CD4-positive, alpha-beta memory T cell (primary cell): ENCODE measurements around the gene HOMER1. TPM values are rescaled to one million over a fixed set of nuclear protein-coding genes. Genes with fewer than 3 reads are reported as not detected.

Experiments used
- CTCF ChIA-PET: fragments of 350-600 bp; sonication (Branson Sonifier 250); formaldehyde crosslinking; loops from one replicate; lab custom pipeline; 2021; ENCODE audit warnings: inconsistent platforms; ENCODE audit not compliant: partially characterized antibody; lab: Charles Lee
- POLR2A ChIA-PET: fragments of 350-600 bp; sonication (Branson Sonifier 250); formaldehyde crosslinking; loops from one replicate; lab custom pipeline; 2021; ENCODE audit not compliant: partially characterized antibody; lab: Charles Lee
- DNase-seq, 5 donors: peaks; one replicate each; pipeline versions ENCODE4 v3.0.0 to v3.0.0-alpha.2; 2020 to 2022; ENCODE audit warnings: mixed read lengths in 1 of 5
- H3K27ac ChIP-seq: one replicate; pipeline ENCODE4 v1.7.0; 2013; ENCODE audit warnings: low read depth, low read length
- H3K27me3 ChIP-seq: 2 replicates; pipeline ENCODE4 v1.7.0; 2013; ENCODE audit warnings: mild to moderate bottlenecking, low read length, moderate library complexity; ENCODE audit not compliant: insufficient read depth
- H3K36me3 ChIP-seq: 2 replicates; pipeline ENCODE4 v1.7.0; 2013; ENCODE audit warnings: mild to moderate bottlenecking, low read length, moderate library complexity; ENCODE audit not compliant: insufficient read depth
- H3K4me1 ChIP-seq: 2 replicates; pipeline ENCODE4 v1.7.0; 2013; ENCODE audit warnings: mild to moderate bottlenecking, low read length, moderate library complexity; ENCODE audit not compliant: insufficient read depth
- H3K4me3 ChIP-seq, 2 donors: one replicate each; pipeline ENCODE4 v1.7.0; 2013; ENCODE audit warnings: low read length in 2 of 2, mild to moderate bottlenecking in 1 of 2
- H3K9me3 ChIP-seq, 2 donors: one replicate each; pipeline ENCODE4 v1.7.0; 2013; ENCODE audit warnings: low read length in 2 of 2, control low read depth in 1 of 2; ENCODE audit not compliant: control insufficient read depth in 1 of 2
- H3K27ac Mint-ChIP-seq, 7 donors: one replicate each; pipeline ENCODE4 v1.8.0; 2020 to 2021; ENCODE audit warnings: mixed read lengths in 7 of 7, mild to moderate bottlenecking in 6 of 7, inconsistent platforms in 3 of 7, moderate library complexity in 3 of 7
- H3K27me3 Mint-ChIP-seq, 2 donors: one replicate each; pipeline ENCODE4 v1.8.0; 2020 to 2021; ENCODE audit warnings: mixed read lengths in 2 of 2
- H3K36me3 Mint-ChIP-seq, 2 donors: one replicate each; pipeline ENCODE4 v1.8.0; 2020 to 2021; ENCODE audit warnings: mixed read lengths in 2 of 2, inconsistent platforms in 1 of 2, mild to moderate bottlenecking in 1 of 2
- H3K4me1 Mint-ChIP-seq, 4 donors: one replicate each; pipeline ENCODE4 v1.8.0; 2020 to 2021; ENCODE audit warnings: mixed read lengths in 4 of 4, mild to moderate bottlenecking in 1 of 4
- H3K4me3 Mint-ChIP-seq, 8 donors: one replicate each; pipeline ENCODE4 v1.8.0; 2020 to 2021; ENCODE audit warnings: mixed read lengths in 8 of 8, mild to moderate bottlenecking in 7 of 8, moderate library complexity in 6 of 8, inconsistent platforms in 3 of 8
- H3K9me3 Mint-ChIP-seq, 8 donors: one replicate each; pipeline ENCODE4 v1.8.0; 2020 to 2021; ENCODE audit warnings: mixed read lengths in 8 of 8, mild to moderate bottlenecking in 5 of 8, inconsistent platforms in 3 of 8, moderate library complexity in 1 of 8
- intact Hi-C: fragments of 100-400 bp; cut with micrococcal nuclease; formaldehyde crosslinking; loops from one replicate; pipeline ENCODE4 v1.15.1; 2023
- polyA plus RNA-seq, 2 donors: library from polyadenylated mRNA; unstranded; fragments of 300-500 nt; fragmentation: Illumina TruSeq; gene quantifications; one replicate each; pipeline ENCODE4 v1.2.3, GENCODE V29; 2021
- total RNA-seq, 2 experiments: library from RNA; stranded (reverse); gene quantifications; one replicate each; pipeline ENCODE4 v1.2.3, GENCODE V29; 2021

HOMER1 gene
- total and polyA plus RNA-seq, 4 experiments from 2014 or later, result 1.5 to 2.9 (median 1.7) TPM

DNA sequence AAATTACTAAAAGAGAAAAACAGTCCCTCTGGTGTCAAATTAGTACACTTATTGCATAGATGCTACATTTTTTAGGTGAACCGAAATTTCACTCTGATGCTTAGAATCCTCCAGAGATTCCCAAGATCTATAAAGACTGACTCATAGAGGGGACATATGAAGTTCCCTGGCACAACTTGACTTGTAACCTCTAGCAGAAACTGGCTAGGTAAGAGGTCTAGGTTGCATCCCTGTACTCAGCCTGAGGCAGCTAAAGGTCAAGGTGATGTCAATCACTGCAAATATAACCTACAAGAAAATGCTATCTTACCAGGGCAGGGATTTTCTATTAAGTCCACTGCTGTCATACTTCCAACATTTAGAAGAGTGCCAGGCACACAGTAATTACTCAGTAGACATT, 24.2 kb downstream of the HOMER1 start:
- Histone ChIP-seq H3K4me3 (no peak overlapping the region), H3K27ac (no peak overlapping the region), H3K4me1 (no peaks in the 10 kb centered on the region), H3K9me3 (no peaks in the 10 kb centered on the region), H3K36me3 (no peaks in the 10 kb centered on the region), H3K27me3 (no peaks in the 10 kb centered on the region)
- no peaks in the 10 kb centered on the region for H3K9me3 Mint-ChIP-seq
- no peak overlapping the region for H3K27ac Mint-ChIP-seq
- peak in 1 of 5 donors; percentile 18 for DNase-seq
- intact Hi-C loops, result no loop called here
- no peaks in the 10 kb centered on the region for H3K36me3 Mint-ChIP-seq
- ChIA-PET CTCF (no interaction called here), POLR2A (no interaction called here)
- H3K4me1 Mint-ChIP-seq, result no peaks in the 10 kb centered on the region
- H3K27me3 Mint-ChIP-seq, result peaks cover 5 to 14% of the 10 kb centered on the region in 2 donors
- H3K4me3 Mint-ChIP-seq, result no peak overlapping the region

DNA sequence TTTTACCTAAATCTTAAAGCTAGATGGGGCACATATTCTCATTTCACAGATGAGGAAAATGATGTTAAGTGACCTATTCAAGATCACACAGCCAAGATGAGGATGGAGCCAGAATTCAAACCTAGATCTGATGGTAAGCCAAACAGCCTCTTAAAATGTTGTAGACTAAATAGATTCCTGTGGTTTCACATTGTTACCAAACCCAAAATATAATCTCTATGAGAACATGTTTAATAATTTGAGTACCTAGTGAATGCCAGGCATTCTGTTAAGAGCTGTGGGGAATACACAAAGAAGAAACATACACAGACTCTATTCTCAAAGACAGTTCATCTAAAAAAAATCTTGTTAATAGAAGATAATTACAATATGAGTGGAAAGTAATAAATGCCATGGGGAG, 25.2 kb downstream of the HOMER1 start:
- Mint-ChIP-seq H3K4me1 (no peaks in the 10 kb centered on the region), H3K4me3 (no peak overlapping the region), H3K36me3 (no peaks in the 10 kb centered on the region), H3K27me3 (peaks cover under 1 to 11% of the 10 kb centered on the region in 2 donors), H3K27ac (no peak overlapping the region), H3K9me3 (no peaks in the 10 kb centered on the region)
- Histone ChIP-seq H3K27ac (no peak overlapping the region), H3K4me3 (no peak overlapping the region), H3K36me3 (no peaks in the 10 kb centered on the region), H3K4me1 (no peaks in the 10 kb centered on the region), H3K9me3 (no peaks in the 10 kb centered on the region), H3K27me3 (no peaks in the 10 kb centered on the region)
- no peak for DNase-seq
- POLR2A ChIA-PET, result no interaction called here
- CTCF ChIA-PET, result no interaction called here
- intact Hi-C loops, result no loop called here

DNA sequence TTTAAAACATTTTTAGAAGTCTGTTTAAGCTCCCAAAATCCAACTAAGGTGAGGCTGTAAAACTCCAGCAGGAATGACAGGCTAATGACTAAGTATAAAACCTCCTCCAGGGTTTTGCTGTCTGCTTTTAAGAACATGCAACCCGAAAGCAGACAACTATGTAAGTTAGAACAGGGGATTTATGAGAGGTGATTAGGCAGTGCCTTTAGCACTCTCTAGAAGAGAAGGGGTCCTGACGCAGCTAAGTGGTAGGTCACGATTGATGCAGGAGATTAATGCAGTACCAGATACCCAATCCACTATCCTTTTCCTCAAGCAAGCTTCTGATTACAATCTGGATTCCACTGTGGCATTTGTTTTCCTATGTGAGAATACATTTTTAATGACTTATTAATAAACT, 25.9 kb downstream of the HOMER1 start:
- H3K4me1 Mint-ChIP-seq, result no peaks in the 10 kb centered on the region
- no peak overlapping the region for H3K27ac Mint-ChIP-seq
- no peaks in the 10 kb centered on the region for H3K36me3 Mint-ChIP-seq
- intact Hi-C loops, result no loop called here
- Histone ChIP-seq H3K4me3 (no peak overlapping the region), H3K4me1 (no peaks in the 10 kb centered on the region), H3K27me3 (no peaks in the 10 kb centered on the region), H3K27ac (no peak overlapping the region), H3K36me3 (no peaks in the 10 kb centered on the region), H3K9me3 (no peaks in the 10 kb centered on the region)
- peaks cover 0 to 3% (median 0%) of the 10 kb centered on the region in 8 donors for H3K9me3 Mint-ChIP-seq
- CTCF ChIA-PET, result no interaction called here
- DNase-seq, result no peak
- peaks cover 0 to 6% of the 10 kb centered on the region in 2 donors for H3K27me3 Mint-ChIP-seq
- POLR2A ChIA-PET, result no interaction called here
- H3K4me3 Mint-ChIP-seq, result no peak overlapping the region

DNA sequence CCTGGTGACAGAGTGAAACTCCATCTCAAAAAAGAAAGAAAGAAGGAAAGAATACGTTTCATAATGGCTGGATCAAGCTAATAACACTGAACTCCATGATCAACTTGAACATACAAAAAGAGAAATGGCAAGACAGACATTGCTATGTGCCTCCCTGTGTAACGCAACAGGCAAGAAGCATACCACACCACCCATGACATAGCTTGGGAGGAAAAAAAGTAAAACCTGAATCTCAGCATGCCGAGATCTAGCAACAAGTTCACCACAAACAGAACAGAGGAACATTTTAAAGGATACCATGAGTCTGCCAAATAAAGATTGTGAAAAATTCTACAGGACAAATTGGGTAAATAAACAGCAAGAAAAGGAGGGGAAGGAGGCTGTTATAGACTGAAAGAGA, 26.7 kb downstream of the HOMER1 start:
- POLR2A ChIA-PET, result no interaction called here

GRCh38 chr5:79486116-79486515, 27.8 kb downstream of the HOMER1 start:
- Histone ChIP-seq H3K27me3 (no peaks in the 10 kb centered on the region), H3K36me3 (no peaks in the 10 kb centered on the region), H3K4me1 (no peaks in the 10 kb centered on the region), H3K4me3 (no peak overlapping the region), H3K9me3 (no peaks in the 10 kb centered on the region), H3K27ac (no peak overlapping the region)
- H3K27me3 Mint-ChIP-seq, result peaks cover 0 to 6% of the 10 kb centered on the region in 2 donors
- ChIA-PET POLR2A (no interaction called here), CTCF (interaction anchor here (1.0 kb wide), 1 partner anchor 21 kb away, joined by 3 read pairs; no protein-coding TSS in a partner anchor)
- no peaks in the 10 kb centered on the region for H3K4me1 Mint-ChIP-seq
- H3K36me3 Mint-ChIP-seq, result no peaks in the 10 kb centered on the region
- no peak overlapping the region for H3K27ac Mint-ChIP-seq
- DNase-seq, result no peak
- peaks cover 0 to 3% (median 0%) of the 10 kb centered on the region in 8 donors for H3K9me3 Mint-ChIP-seq
- intact Hi-C loops, result no loop called here
- no peak overlapping the region for H3K4me3 Mint-ChIP-seq

More for the DNA sequence above, 26.7 kb downstream of the HOMER1 start:
- H3K4me1 ChIP-seq, result no peaks in the 10 kb centered on the region
- no peak overlapping the region for H3K4me3 ChIP-seq
- CTCF ChIA-PET, result no interaction called here
- no peak overlapping the region for H3K4me3 Mint-ChIP-seq
- peaks cover 0 to 3% (median 0%) of the 10 kb centered on the region in 8 donors for H3K9me3 Mint-ChIP-seq
- no peak overlapping the region for H3K27ac ChIP-seq
- H3K36me3 ChIP-seq, result no peaks in the 10 kb centered on the region
- H3K9me3 ChIP-seq, result no peaks in the 10 kb centered on the region
- no peaks in the 10 kb centered on the region for H3K4me1 Mint-ChIP-seq
- no peak overlapping the region for H3K27ac Mint-ChIP-seq
- DNase-seq, result no peak
- H3K36me3 Mint-ChIP-seq, result no peaks in the 10 kb centered on the region
- intact Hi-C loops, result no loop called here
- H3K27me3 Mint-ChIP-seq, result peaks cover 0 to 6% of the 10 kb centered on the region in 2 donors
- H3K27me3 ChIP-seq, result no peaks in the 10 kb centered on the region

GRCh38 chr5:79484731-79485130, 29.2 kb downstream of the HOMER1 start:
- no peak for DNase-seq
- intact Hi-C loops, result no loop called here
- Histone ChIP-seq H3K4me1 (no peaks in the 10 kb centered on the region), H3K27me3 (no peaks in the 10 kb centered on the region), H3K27ac (no peak overlapping the region), H3K9me3 (no peaks in the 10 kb centered on the region), H3K36me3 (no peaks in the 10 kb centered on the region), H3K4me3 (no peak overlapping the region)
- H3K27me3 Mint-ChIP-seq, result peaks cover 0 to 6% of the 10 kb centered on the region in 2 donors
- no peak overlapping the region for H3K4me3 Mint-ChIP-seq
- H3K27ac Mint-ChIP-seq, result no peak overlapping the region
- ChIA-PET POLR2A (no interaction called here), CTCF (no interaction called here)
- no peaks in the 10 kb centered on the region for H3K4me1 Mint-ChIP-seq
- no peaks in the 10 kb centered on the region for H3K36me3 Mint-ChIP-seq
- peaks cover 0 to 3% (median 0%) of the 10 kb centered on the region in 8 donors for H3K9me3 Mint-ChIP-seq

DNA sequence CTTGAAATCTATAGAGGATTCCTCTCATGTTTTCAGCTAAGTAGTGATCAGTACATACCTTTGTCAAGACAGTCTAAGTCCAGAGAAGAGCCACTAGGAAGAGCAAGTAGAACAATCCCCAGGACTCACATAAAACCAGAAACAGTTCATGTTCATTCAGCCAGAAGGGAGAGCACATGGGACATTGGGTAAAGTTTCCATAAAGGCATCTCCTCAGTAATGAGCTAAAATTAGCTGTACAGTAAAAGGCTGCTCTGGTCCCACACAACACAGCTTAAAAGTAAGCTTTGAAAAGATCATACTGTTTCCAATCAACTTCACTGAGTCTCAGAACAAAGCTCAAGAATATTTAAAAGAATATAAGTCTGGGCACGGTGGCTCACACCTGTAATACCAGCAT, 32.4 kb downstream of the HOMER1 start:
- Mint-ChIP-seq H3K4me3 (no peak overlapping the region), H3K27ac (no peak overlapping the region), H3K9me3 (peaks cover 0 to 3% (median 0%) of the 10 kb centered on the region in 8 donors), H3K4me1 (no peaks in the 10 kb centered on the region), H3K36me3 (no peaks in the 10 kb centered on the region), H3K27me3 (peaks cover 0 to 4% of the 10 kb centered on the region in 2 donors)
- Histone ChIP-seq H3K4me3 (no peak overlapping the region), H3K36me3 (no peaks in the 10 kb centered on the region), H3K4me1 (no peaks in the 10 kb centered on the region), H3K27me3 (no peaks in the 10 kb centered on the region), H3K9me3 (no peaks in the 10 kb centered on the region), H3K27ac (no peak overlapping the region)
- POLR2A ChIA-PET, result no interaction called here
- intact Hi-C loops, result no loop called here
- DNase-seq, result no peak
- CTCF ChIA-PET, result no interaction called here

DNA sequence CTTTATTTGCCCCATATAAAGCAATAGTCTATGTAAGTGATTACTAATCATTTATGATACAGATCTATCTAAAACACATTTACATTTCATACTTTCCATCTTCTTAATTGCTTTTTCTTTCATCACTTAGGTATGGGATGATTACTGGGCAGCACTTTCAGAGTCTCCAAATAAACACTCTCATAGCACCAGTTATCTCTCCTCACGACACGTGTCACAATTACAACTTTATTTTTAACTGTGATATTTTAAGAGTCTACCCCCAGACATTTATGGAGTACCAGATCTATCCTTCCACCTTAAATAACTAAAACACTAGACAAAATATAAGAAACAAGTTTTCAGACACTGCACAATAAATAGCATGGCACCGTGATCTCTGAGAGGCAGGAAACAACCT, 32.9 kb downstream of the HOMER1 start:
- no peak overlapping the region for H3K27ac Mint-ChIP-seq
- H3K9me3 Mint-ChIP-seq, result peaks cover 0 to 3% (median 0%) of the 10 kb centered on the region in 8 donors
- H3K4me1 Mint-ChIP-seq, result no peaks in the 10 kb centered on the region
- intact Hi-C loops, result no loop called here
- H3K9me3 ChIP-seq, result no peaks in the 10 kb centered on the region
- peaks cover 0 to 3% of the 10 kb centered on the region in 2 donors for H3K27me3 Mint-ChIP-seq
- H3K4me3 ChIP-seq, result no peak overlapping the region
- CTCF ChIA-PET, result no interaction called here
- no peaks in the 10 kb centered on the region for H3K27me3 ChIP-seq
- H3K4me3 Mint-ChIP-seq, result no peak overlapping the region
- H3K36me3 ChIP-seq, result no peaks in the 10 kb centered on the region
- no peak for DNase-seq
- POLR2A ChIA-PET, result no interaction called here
- H3K27ac ChIP-seq, result no peak overlapping the region
- no peaks in the 10 kb centered on the region for H3K4me1 ChIP-seq
- no peaks in the 10 kb centered on the region for H3K36me3 Mint-ChIP-seq
